Retinal pigment epithelial cell (primary cell): ENCODE results near the gene KRTAP20-2.

ENCODE experiments used
- DNase-seq: peaks from one replicate; pipeline ENCODE4 v3.0.0-alpha.2; 2010; ENCODE audit warnings: low read depth
- H3K4me3 ChIP-seq: 2 replicates; pipeline ENCODE4 v1.5.1; 2011; ENCODE audit warnings: mild to moderate bottlenecking, low read length, control low read depth, moderate library complexity
- TF ChIP-seq, protein P1 (sequence below): conservative IDR thresholded peaks from 2 replicates; pipeline ENCODE4 v1.5.1; 2011; ENCODE audit warnings: low read depth, low read length, control low read depth, inconsistent platforms

KRTAP20-2 gene

DNA sequence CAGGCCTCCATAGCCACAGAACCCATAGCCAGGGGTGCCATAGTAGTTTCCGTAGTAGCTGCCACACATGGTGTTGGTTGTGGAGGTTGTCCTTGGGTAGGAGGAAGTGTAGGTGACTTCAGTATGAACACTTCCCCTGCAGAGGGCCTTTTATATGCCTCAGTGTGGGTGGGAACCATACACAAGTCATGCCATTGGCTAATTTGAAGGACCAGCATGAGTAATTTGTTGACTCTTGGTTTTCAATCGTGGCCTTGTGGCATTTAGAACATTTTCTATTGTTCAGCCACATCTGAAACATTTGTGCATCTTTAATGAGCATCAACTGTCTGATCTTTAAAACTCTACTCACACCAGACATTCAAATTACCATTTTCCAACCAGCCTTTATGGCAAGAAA is 21.2 kb upstream of the KRTAP20-2 start, which contains the start of gene KRTAP6-1:
TSS of gene KRTAP6-1 (minus strand) at position 95 of the 400 bp plus-strand sequence. CDS start at position 69, 26 bp downstream.
- H3K4me3 ChIP-seq, result no peak within 1 kb of the TSS
- no peak for DNase-seq
- TF ChIP-seq, protein P1, sequence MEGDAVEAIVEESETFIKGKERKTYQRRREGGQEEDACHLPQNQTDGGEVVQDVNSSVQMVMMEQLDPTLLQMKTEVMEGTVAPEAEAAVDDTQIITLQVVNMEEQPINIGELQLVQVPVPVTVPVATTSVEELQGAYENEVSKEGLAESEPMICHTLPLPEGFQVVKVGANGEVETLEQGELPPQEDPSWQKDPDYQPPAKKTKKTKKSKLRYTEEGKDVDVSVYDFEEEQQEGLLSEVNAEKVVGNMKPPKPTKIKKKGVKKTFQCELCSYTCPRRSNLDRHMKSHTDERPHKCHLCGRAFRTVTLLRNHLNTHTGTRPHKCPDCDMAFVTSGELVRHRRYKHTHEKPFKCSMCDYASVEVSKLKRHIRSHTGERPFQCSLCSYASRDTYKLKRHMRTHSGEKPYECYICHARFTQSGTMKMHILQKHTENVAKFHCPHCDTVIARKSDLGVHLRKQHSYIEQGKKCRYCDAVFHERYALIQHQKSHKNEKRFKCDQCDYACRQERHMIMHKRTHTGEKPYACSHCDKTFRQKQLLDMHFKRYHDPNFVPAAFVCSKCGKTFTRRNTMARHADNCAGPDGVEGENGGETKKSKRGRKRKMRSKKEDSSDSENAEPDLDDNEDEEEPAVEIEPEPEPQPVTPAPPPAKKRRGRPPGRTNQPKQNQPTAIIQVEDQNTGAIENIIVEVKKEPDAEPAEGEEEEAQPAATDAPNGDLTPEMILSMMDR, result no peak

DNA sequence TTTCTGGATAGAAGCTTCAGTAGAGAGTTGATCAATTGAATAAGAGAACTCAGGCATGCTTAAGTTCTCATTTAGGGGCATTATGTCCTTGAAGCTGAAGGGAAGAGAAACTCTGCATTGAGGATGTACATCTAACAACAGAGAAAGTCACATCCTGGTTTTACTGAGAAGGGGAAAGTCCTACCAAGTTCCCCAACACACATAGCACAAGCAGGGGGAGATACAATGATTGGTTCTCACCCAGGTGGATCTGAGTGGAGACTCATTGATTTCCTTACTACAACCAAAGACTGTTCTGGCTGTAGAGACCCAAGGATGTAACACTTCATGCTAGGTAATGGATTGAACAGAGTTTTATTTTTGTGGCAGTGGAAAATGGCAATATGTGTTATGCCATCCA is 19.8 kb upstream of the KRTAP20-2 start:
- no peak overlapping the region for H3K4me3 ChIP-seq
- TF ChIP-seq, protein P1, result no peak
- DNase-seq, result no peak

DNA sequence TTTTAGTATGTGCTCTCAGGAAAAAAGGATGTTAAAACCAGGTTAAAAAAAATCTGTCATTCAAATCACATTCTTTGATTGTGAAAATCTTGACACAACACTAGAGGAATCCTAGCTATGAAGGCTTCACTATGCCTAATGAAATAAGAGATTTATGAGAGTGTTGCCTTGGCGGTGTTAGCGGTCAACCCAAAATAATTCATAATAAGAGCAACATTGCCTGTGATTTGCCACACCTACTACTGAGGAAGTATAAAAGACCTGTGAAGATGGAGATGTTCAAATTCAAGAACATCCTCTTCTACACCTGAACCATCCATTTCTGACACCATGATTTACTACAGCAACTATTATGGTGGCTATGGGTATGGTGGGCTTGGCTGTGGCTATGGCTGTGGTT is 18.9 kb upstream of the KRTAP20-2 start, which contains the start of gene KRTAP20-1:
TSS of gene KRTAP20-1 (plus strand) at position 301 of the 400 bp plus-strand sequence. CDS start at position 331, 30 bp downstream.
- DNase-seq, result no peak
- no peak within 1 kb of the TSS for H3K4me3 ChIP-seq
- TF ChIP-seq, protein P1, result no peak

DNA sequence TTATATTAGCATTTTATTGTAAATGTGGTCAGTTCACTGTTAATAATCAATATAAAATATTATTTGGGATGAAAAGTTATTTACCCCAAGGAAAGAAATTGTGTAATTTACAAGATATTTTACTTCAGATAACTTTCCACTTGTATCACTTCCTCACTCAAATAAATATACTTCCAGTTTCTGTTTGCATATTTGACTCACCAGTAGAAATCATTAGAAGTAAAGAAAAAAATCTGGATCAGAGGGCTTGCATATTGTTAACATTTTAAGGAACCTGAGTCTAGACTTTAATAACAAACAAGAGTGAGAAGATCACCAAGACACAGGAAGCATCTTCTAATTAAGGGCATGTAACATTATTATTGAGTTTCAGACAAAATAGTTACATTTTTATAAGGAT is 14.9 kb upstream of the KRTAP20-2 start:
- no peak overlapping the region for H3K4me3 ChIP-seq
- no peak for DNase-seq
- TF ChIP-seq, protein P1, result no peak

DNA sequence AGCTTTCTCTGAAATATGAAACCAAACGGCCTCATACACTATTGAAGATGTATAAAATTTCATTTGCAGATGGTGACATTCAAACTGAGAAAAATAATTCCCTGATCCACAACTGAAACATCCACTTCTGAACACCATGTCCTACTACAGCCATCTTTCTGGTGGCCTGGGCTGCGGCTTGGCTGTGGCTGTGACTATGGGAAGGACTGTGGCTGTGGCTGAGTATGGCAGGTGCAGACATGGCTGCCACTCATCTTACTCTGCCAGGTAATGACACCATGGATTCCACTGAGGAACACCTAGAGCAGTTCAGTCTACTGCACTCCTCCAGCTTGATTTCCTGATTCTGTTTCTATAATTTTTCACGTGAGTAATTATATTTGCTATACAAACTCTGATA is 14.5 kb upstream of the KRTAP20-2 start, which contains the start of gene KRTAP20-4:
TSS of gene KRTAP20-4 (plus strand) at position 106 of the 400 bp plus-strand sequence.
- H3K4me3 ChIP-seq, result no peak within 1 kb of the TSS
- TF ChIP-seq, protein P1, result no peak
- no peak for DNase-seq

DNA sequence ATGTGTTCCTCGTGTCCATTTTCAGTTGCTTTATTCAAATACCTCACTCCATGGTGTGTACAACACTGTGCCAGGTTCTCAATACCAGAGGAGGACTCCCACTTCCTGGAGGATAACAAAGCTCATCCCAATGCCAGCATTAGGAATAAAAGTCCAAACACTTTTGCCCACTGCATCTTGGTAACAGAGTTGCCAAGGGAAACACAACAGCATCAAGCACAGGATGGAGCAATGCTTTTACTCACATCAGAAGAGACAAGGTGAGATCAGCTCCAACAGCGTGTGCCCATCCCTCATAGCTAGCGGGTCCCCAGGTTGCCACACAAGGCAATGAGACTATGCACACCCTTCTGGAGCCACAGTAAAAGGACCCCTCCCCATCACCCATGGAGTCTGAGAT is 11.6 kb upstream of the KRTAP20-2 start:
- no peak for DNase-seq
- TF ChIP-seq, protein P1, result no peak
- H3K4me3 ChIP-seq, result no peak overlapping the region

DNA sequence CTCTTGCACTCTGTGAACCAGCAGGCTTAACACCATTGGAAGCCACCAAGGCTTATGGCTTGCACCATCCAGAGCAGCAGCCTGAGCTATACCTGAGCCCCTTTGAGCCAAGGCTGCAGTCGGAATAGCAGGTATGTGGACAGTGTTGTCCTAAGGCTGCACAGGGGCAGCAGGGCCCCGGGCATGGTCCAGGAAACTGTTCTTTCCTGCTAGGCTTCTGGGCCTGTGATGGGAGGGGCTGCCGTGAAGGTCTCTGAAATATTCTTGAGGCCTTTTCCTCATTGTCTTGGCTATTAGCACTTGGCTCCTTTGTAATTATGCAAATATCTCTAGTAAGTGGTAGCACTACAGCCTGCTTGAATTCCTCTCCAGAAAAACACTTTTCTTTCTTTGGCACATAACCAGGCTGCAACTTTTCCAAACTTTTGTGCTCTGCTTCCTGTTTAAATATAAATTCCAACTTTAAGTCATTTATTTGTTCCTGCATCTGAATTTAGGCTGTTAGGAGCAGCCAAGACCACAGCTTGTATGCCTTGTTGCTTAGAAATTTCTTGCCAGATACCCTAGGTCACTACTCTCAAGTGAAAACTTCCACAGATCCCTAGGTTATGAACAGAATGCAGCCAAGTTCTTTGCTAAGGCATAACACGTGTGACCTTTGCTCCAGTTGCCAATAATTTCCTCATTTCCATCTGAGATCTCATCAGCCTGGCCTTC is 9.4 kb upstream of the KRTAP20-2 start:
- DNase-seq, result no peak
- no peak overlapping the region for H3K4me3 ChIP-seq
- TF ChIP-seq, protein P1, result no peak
